B cell (primary cell): ENCODE measurements around the gene NUCB2. TPM values are rescaled to one million over a fixed set of nuclear protein-coding genes. Genes with fewer than 3 reads are reported as not detected.
"Not testable (repeated sequence)": the region's sequence is repeated elsewhere in the genome, so short reads cannot be mapped to it uniquely, and the experiment has no call there.

ENCODE experiments used
- ATAC-seq: fragments of 200-7000 bp; cut with Tn5 transposase; one replicate; pipeline ENCODE4 v1.10.0; 2021; ENCODE audit warnings: low read depth, mild to moderate bottlenecking, moderate number of reproducible peaks, moderate library complexity
- CTCF ChIA-PET: fragments of 350-600 bp; sonication (Branson Sonifier 250); formaldehyde crosslinking; loops from one replicate; lab custom pipeline; 2021; ENCODE audit warnings: antibody characterized with exemption, inconsistent platforms; lab: Charles Lee
- POLR2A ChIA-PET: fragments of 350-600 bp; sonication (Branson Sonifier 250); formaldehyde crosslinking; loops from one replicate; lab custom pipeline; 2021; ENCODE audit warnings: antibody characterized with exemption; lab: Charles Lee
- DNase-seq: peaks from one replicate; pipeline ENCODE4 v3.0.0; 2013
- H2AFZ ChIP-seq: 2 replicates; pipeline ENCODE4 v1.6.1; 2012; ENCODE audit warnings: mild to moderate bottlenecking, low read depth, low read length; ENCODE audit not compliant: insufficient read depth, poor library complexity, severe bottlenecking
- H3K27ac ChIP-seq, 2 donors: 1 replicate in 1 of 2; 2 replicates in 1 of 2; pipeline ENCODE4 v1.5.1; 2012 to 2013; ENCODE audit warnings: low read length in 2 of 2, mild to moderate bottlenecking in 2 of 2, moderate library complexity in 1 of 2
- H3K27me3 ChIP-seq, 4 experiments: fragments of 200-600 bp in 1 of 4; sonication (generic) in 1 of 4; replicated peaks in 1 of 4; 1 replicate in 2 of 4; 2 replicates in 2 of 4; pipeline versions ENCODE4 v1.6.1 to v1.7.0; 2013 to 2016; ENCODE audit warnings: low read length in 3 of 4, mild to moderate bottlenecking in 2 of 4, mixed read lengths in 1 of 4, moderate library complexity in 1 of 4; ENCODE audit not compliant: insufficient read depth in 4 of 4, control insufficient read depth in 3 of 4; ENCODE audit errors: control extremely low read depth in 1 of 4
- H3K36me3 ChIP-seq, 2 experiments: replicated peaks in 1 of 2; 1 replicate in 1 of 2; 2 replicates in 1 of 2; pipeline versions ENCODE4 v1.6.1 to v1.7.1; 2013; ENCODE audit warnings: low read length in 1 of 2; ENCODE audit not compliant: insufficient read depth in 2 of 2, control insufficient read depth in 1 of 2; ENCODE audit errors: control extremely low read depth in 1 of 2, extremely low read depth in 1 of 2
- H3K4me1 ChIP-seq, 2 donors: fragments of 200-600 bp in 1 of 2; sonication (generic) in 1 of 2; 1 replicate in 1 of 2; 2 replicates in 1 of 2; pipeline versions ENCODE4 v1.5.1 to v1.6.1; 2013 to 2017; ENCODE audit warnings: low read length in 2 of 2; ENCODE audit not compliant: control insufficient read depth in 2 of 2, insufficient read depth in 2 of 2
- H3K4me2 ChIP-seq: replicated peaks from 2 replicates; pipeline ENCODE3; 2012; ENCODE audit warnings: mild to moderate bottlenecking, low read depth, low read length; ENCODE audit not compliant: poor library complexity, severe bottlenecking
- H3K4me3 ChIP-seq, 5 experiments: fragments of 200-600 bp in 1 of 5; sonication (generic) in 1 of 5; 1 replicate in 3 of 5; 2 replicates in 2 of 5; pipeline versions ENCODE4 v1.5.1 to v1.7.0; 2011 to 2016; ENCODE audit warnings: low read length in 4 of 5, mild to moderate bottlenecking in 4 of 5, low read depth in 2 of 5, control low read depth in 1 of 5, moderate library complexity in 1 of 5; ENCODE audit not compliant: insufficient read depth in 1 of 5; ENCODE audit errors: control extremely low read depth in 1 of 5, extremely low read depth in 1 of 5
- H3K79me2 ChIP-seq: fragments of 200-600 bp; sonication (generic); one replicate; pipeline ENCODE4 v1.6.0; 2016; ENCODE audit warnings: low read length; ENCODE audit not compliant: control insufficient read depth, insufficient read depth
- H3K9ac ChIP-seq: fragments of 200-600 bp; sonication (generic); 2 replicates; pipeline ENCODE4 v1.6.1; 2017; ENCODE audit warnings: mild to moderate bottlenecking, low read length, moderate library complexity
- H3K9me3 ChIP-seq, 3 donors: one replicate each; pipeline versions ENCODE4 v1.6.1 to v1.7.1; 2013; ENCODE audit warnings: low read length in 2 of 3; ENCODE audit not compliant: control insufficient read depth in 2 of 3, insufficient read depth in 1 of 3; ENCODE audit errors: control extremely low read depth in 1 of 3
- H4K20me1 ChIP-seq: 2 replicates; pipeline ENCODE4 v1.6.0; 2012; ENCODE audit warnings: mild to moderate bottlenecking, low read length; ENCODE audit not compliant: insufficient read depth, control insufficient read depth, poor library complexity, severe bottlenecking
- H3K27ac Mint-ChIP-seq: one replicate; pipeline ENCODE4 v1.8.0; 2021; ENCODE audit warnings: mixed read lengths
- H3K27me3 Mint-ChIP-seq: one replicate; pipeline ENCODE4 v1.8.0; 2021; ENCODE audit warnings: mixed read lengths
- H3K4me1 Mint-ChIP-seq: one replicate; pipeline ENCODE4 v1.8.0; 2021; ENCODE audit warnings: mixed read lengths
- H3K4me3 Mint-ChIP-seq: one replicate; pipeline ENCODE4 v1.8.0; 2021; ENCODE audit warnings: mixed read lengths
- H3K9me3 Mint-ChIP-seq: one replicate; pipeline ENCODE4 v1.8.0; 2022; ENCODE audit warnings: mixed read lengths; ENCODE audit not compliant: insufficient read depth
- EZH2 ChIP-seq: IDR thresholded peaks from 2 replicates; pipeline ENCODE4 v1.6.1; 2012; ENCODE audit warnings: borderline replicate concordance, low read depth, mild to moderate bottlenecking, moderate library complexity, low read length; ENCODE audit not compliant: insufficient read depth, poor library complexity, severe bottlenecking
- WGBS: methylation state at CpG from one replicate; pipeline ENCODE4 v1.1.5; 2013; ENCODE audit warnings: missing lambda C conversion rate; ENCODE audit not compliant: insufficient coverage; 5-methylcytosine and 5-hydroxymethylcytosine counted together
- intact Hi-C: fragments of 100-400 bp; cut with micrococcal nuclease; formaldehyde crosslinking; loops from one replicate; pipeline ENCODE4 v1.10.0; 2022
- polyA plus RNA-seq: library from polyadenylated mRNA; depleted of rRNA; stranded (reverse); fragments of >200 nt; gene quantifications from 2 replicates; pipeline ENCODE4 v1.2.3, GENCODE V29; 2012
- total RNA-seq, 2 donors: library from RNA; stranded (reverse); fragments of 120-200 nt in 1 of 2; gene quantifications; 1 replicate in 1 of 2; 2 replicates in 1 of 2; pipeline versions ENCODE4 v1.2.3 to v1.2.4, GENCODE V29; 2013 to 2022
- TF ChIP-seq, protein P1 (sequence below): fragments of 200-600 bp; IDR thresholded peaks from one replicate; pipeline ENCODE4 v1.8.0; 2022; ENCODE audit warnings: antibody characterized with exemption, mild to moderate bottlenecking

The NUCB2 gene
- total and polyA plus RNA-seq, 2 donors (not counting 1 experiment from before 2014, with no cell fraction given), result 1.8 to 6.8 TPM

DNA sequence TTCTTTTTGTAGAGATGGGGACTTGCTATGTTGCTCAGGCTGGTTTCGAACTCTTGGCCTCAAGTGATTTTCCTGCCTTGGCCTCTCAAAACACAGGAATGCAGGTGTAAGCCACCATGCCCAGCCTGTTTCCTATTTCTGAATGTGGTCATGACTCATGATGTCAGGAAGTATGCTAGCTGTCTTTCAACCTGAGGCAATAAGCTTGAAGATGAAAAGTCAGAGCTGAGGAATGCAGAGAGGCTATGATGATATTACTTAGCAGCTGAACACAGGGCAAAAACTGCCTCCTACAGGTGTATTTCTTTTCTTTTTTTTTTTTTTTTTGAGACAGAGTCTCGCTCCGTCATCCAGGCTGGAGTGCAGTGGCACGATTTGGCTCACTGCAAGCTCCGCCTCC is 9.0 kb upstream of the NUCB2 start:
- H3K9me3 Mint-ChIP-seq, result no peaks in the 10 kb centered on the region
- H3K4me2 ChIP-seq, result no peak overlapping the region
- no peak overlapping the region for H3K4me3 ChIP-seq
- no peaks in the 10 kb centered on the region for H4K20me1 ChIP-seq
- no peaks in the 10 kb centered on the region for H3K27me3 ChIP-seq
- H3K4me1 Mint-ChIP-seq, result peaks cover 2% of the 10 kb centered on the region
- peaks cover 10% of the 10 kb centered on the region for H3K27me3 Mint-ChIP-seq
- H3K4me3 Mint-ChIP-seq, result no peak overlapping the region
- no peaks in the 10 kb centered on the region for H3K36me3 ChIP-seq
- DNase-seq (no peak), ATAC-seq (no peak)
- H3K9me3 ChIP-seq, result no peaks in the 10 kb centered on the region
- intact Hi-C loops, result no loop called here
- POLR2A ChIA-PET, result no interaction called here
- no peaks in the 10 kb centered on the region for H3K79me2 ChIP-seq
- no peak overlapping the region for H2AFZ ChIP-seq
- H3K4me1 ChIP-seq, result no peaks in the 10 kb centered on the region
- 100% methylated on average over 4 of the region's 5 CpGs for WGBS
- TF ChIP-seq, protein P1, sequence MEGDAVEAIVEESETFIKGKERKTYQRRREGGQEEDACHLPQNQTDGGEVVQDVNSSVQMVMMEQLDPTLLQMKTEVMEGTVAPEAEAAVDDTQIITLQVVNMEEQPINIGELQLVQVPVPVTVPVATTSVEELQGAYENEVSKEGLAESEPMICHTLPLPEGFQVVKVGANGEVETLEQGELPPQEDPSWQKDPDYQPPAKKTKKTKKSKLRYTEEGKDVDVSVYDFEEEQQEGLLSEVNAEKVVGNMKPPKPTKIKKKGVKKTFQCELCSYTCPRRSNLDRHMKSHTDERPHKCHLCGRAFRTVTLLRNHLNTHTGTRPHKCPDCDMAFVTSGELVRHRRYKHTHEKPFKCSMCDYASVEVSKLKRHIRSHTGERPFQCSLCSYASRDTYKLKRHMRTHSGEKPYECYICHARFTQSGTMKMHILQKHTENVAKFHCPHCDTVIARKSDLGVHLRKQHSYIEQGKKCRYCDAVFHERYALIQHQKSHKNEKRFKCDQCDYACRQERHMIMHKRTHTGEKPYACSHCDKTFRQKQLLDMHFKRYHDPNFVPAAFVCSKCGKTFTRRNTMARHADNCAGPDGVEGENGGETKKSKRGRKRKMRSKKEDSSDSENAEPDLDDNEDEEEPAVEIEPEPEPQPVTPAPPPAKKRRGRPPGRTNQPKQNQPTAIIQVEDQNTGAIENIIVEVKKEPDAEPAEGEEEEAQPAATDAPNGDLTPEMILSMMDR, result no peak
- TF ChIP-seq EZH2, result no peak
- CTCF ChIA-PET, result interaction anchor here (0.9 kb wide), 1 partner anchor 116 kb away, joined by 3 read pairs; no protein-coding TSS in a partner anchor
- no peak overlapping the region for H3K27ac Mint-ChIP-seq
- H3K9ac ChIP-seq, result no peak overlapping the region
- H3K27ac ChIP-seq, result no peak overlapping the region

DNA sequence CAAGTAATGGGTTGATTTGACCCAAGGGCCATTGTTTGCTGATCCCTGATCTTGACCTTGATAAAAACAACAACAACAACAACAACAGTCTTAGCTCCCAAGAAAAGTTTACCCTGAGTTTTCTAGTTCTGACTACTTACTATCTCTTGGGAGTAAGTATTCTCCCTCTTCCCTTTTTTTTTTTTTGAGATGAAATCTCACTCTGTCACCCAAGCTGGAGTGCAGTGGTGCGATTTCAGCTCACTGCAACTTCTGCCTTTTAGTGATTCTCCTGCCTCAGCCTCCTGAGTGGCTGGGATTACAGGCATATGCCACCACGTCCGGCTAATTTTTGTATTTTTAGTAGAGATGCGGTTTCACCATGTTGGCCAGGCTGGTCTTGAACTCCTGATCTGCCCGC is 8.0 kb upstream of the NUCB2 start:
- WGBS, result 78% methylated on average over 4 of the region's 5 CpGs
- ATAC-seq, DNase-seq, H3K27ac ChIP-seq, H3K9me3 Mint-ChIP-seq, H3K27me3 ChIP-seq, H3K27ac Mint-ChIP-seq, H3K9ac ChIP-seq, H3K9me3 ChIP-seq, H2AFZ ChIP-seq, H4K20me1 ChIP-seq, H3K4me1 ChIP-seq, H3K36me3 ChIP-seq, H3K4me3 ChIP-seq, intact Hi-C loops, H3K79me2 ChIP-seq, H3K27me3 Mint-ChIP-seq, H3K4me3 Mint-ChIP-seq, H3K4me1 Mint-ChIP-seq, POLR2A ChIA-PET, H3K4me2 ChIP-seq: not testable (repeated sequence)
- CTCF ChIA-PET, result interaction anchor here (0.9 to 1.6 kb wide), 2 partner anchors 13 to 115 kb away, joined by 3 to 4 read pairs; no protein-coding TSS in a partner anchor
